Measurements from ENCODE around the gene AMH.

- no peak for TF ChIP-seq POLR2AphosphoS5 (IDR thresholded peaks at IDR 0.05)
- TF ChIP-seq, protein P1, sequence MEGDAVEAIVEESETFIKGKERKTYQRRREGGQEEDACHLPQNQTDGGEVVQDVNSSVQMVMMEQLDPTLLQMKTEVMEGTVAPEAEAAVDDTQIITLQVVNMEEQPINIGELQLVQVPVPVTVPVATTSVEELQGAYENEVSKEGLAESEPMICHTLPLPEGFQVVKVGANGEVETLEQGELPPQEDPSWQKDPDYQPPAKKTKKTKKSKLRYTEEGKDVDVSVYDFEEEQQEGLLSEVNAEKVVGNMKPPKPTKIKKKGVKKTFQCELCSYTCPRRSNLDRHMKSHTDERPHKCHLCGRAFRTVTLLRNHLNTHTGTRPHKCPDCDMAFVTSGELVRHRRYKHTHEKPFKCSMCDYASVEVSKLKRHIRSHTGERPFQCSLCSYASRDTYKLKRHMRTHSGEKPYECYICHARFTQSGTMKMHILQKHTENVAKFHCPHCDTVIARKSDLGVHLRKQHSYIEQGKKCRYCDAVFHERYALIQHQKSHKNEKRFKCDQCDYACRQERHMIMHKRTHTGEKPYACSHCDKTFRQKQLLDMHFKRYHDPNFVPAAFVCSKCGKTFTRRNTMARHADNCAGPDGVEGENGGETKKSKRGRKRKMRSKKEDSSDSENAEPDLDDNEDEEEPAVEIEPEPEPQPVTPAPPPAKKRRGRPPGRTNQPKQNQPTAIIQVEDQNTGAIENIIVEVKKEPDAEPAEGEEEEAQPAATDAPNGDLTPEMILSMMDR (IDR thresholded peaks at IDR 0.05): no peak
- TF ChIP-seq POLR2A (IDR thresholded peaks at IDR 0.05): no peak
Measured at GRCh38 chr19:2216361-2217225, 32.5 kb upstream of the AMH start.
